GM12878 (cell line): ENCODE measurements around the gene EHD1. TPM values are rescaled to one million over a fixed set of nuclear protein-coding genes. Genes with fewer than 3 reads are reported as not detected.

Experiments used
- ATF7 ChIP-seq: fragments of 450-650 bp; IDR thresholded peaks from 2 replicates; pipeline ENCODE4 v1.6.1; 2016; ENCODE audit warnings: low read depth, mild to moderate bottlenecking
- CHD2 ChIP-seq: IDR thresholded peaks from 2 replicates; pipeline ENCODE4 v1.6.1; 2011; ENCODE audit warnings: low read depth, low read length, improper control_type of control experiment, borderline replicate concordance
- ESRRA ChIP-seq: IDR thresholded peaks from 2 replicates; pipeline ENCODE4 v1.6.1; 2012; ENCODE audit warnings: mild to moderate bottlenecking, low read length, improper control_type of control experiment
- GABPA ChIP-seq: IDR thresholded peaks from 2 replicates; pipeline ENCODE4 v1.6.1; 2014; ENCODE audit warnings: antibody characterized with exemption, low read depth, mild to moderate bottlenecking, inconsistent platforms
- KLF5 ChIP-seq: fragments of 450-650 bp; IDR thresholded peaks from 2 replicates; pipeline ENCODE4 v1.6.1; 2014; ENCODE audit warnings: mild to moderate bottlenecking; ENCODE audit not compliant: partially characterized antibody
- LARP7 ChIP-seq: fragments of 450-650 bp; IDR thresholded peaks from 2 replicates; pipeline ENCODE4 v1.6.1; 2017; ENCODE audit warnings: mild to moderate bottlenecking
- NFXL1 ChIP-seq: fragments of 450-650 bp; IDR thresholded peaks from 2 replicates; pipeline ENCODE4 v1.6.1; 2017; ENCODE audit warnings: antibody characterized with exemption, mild to moderate bottlenecking, borderline replicate concordance
- NR2C2 ChIP-seq: IDR thresholded peaks from 2 replicates; pipeline ENCODE4 v1.6.1; 2011; ENCODE audit warnings: borderline replicate concordance, low read depth; ENCODE audit not compliant: control insufficient read depth, insufficient read length
- NR2F1 ChIP-seq: fragments of 450-650 bp; conservative IDR thresholded peaks from 2 replicates; pipeline ENCODE4 v1.6.1; 2017; ENCODE audit warnings: mild to moderate bottlenecking
- NRF1 ChIP-seq: conservative IDR thresholded peaks from 2 replicates; pipeline ENCODE4 v1.6.1; 2011; ENCODE audit warnings: mild to moderate bottlenecking, low read depth, low read length, improper control_type of control experiment
- PAX8 ChIP-seq: fragments of 450-650 bp; IDR thresholded peaks from 2 replicates; pipeline ENCODE4 v1.6.1; 2017; ENCODE audit warnings: mild to moderate bottlenecking, moderate library complexity
- PML ChIP-seq: IDR thresholded peaks from 2 replicates; pipeline ENCODE4 v1.6.1; 2012; ENCODE audit warnings: low read length, inconsistent platforms
- RB1 ChIP-seq: fragments of 450-650 bp; formaldehyde crosslinking; IDR thresholded peaks from 2 replicates; pipeline ENCODE4 v1.6.1; 2017; ENCODE audit warnings: mild to moderate bottlenecking, borderline replicate concordance
- SMAD1 ChIP-seq: fragments of 450-650 bp; IDR thresholded peaks from 2 replicates; pipeline ENCODE4 v1.6.1; 2018; ENCODE audit warnings: mild to moderate bottlenecking, low read depth; ENCODE audit not compliant: partially characterized antibody
- SMARCA5 ChIP-seq: fragments of 450-650 bp; IDR thresholded peaks from 2 replicates; pipeline ENCODE4 v1.6.1; 2017; ENCODE audit warnings: mild to moderate bottlenecking
- STAT1 ChIP-seq: fragments of 450-650 bp; conservative IDR thresholded peaks from 2 replicates; pipeline ENCODE4 v1.6.1; 2014; ENCODE audit warnings: antibody characterized with exemption, mild to moderate bottlenecking
- STAT3 ChIP-seq: IDR thresholded peaks from 2 replicates; pipeline ENCODE4 v1.6.1; 2011; ENCODE audit warnings: low read depth, low read length, improper control_type of control experiment
- SUPT20H ChIP-seq: IDR thresholded peaks from 2 replicates; pipeline ENCODE4 v1.6.1; 2011; ENCODE audit warnings: low read depth, mild to moderate bottlenecking, low read length, moderate library complexity, borderline replicate concordance; ENCODE audit not compliant: control insufficient read depth
- TARDBP ChIP-seq: IDR thresholded peaks from 2 replicates; pipeline ENCODE4 v1.6.1; 2016; ENCODE audit warnings: borderline replicate concordance
- polyA plus RNA-seq, 11 experiments: library from polyadenylated mRNA; depleted of rRNA in 4 of 11; unstranded in 6 of 11; stranded (reverse) in 5 of 11; fragments of >200 nt; fragmentation: Nextera tagmentation in 4 of 11; fragmentation: Illumina TruSeq in 1 of 11; extraction: Ambion mirVana in 4 of 11; extraction: Trizol in 1 of 11; gene quantifications; 1 replicate in 1 of 11; 2 replicates in 10 of 11; pipeline versions ENCODE4 v1.2.1 to v1.2.3, GENCODE V29; 2011 to 2016; ENCODE audit warnings: inconsistent platforms in 2 of 11, missing spikeins in 2 of 11, low read depth in 1 of 11
- total RNA-seq, 4 experiments: library from RNA; depleted of rRNA in 3 of 4; stranded (reverse); fragments of >200 nt in 3 of 4; fragmentation: Illumina TruSeq in 1 of 4; extraction: Trizol in 1 of 4; gene quantifications; 2 replicates each; pipeline versions ENCODE4 v1.2.1 to v1.2.3, GENCODE V29; 2013 to 2021
- TF ChIP-seq, protein P1 (sequence below): IDR thresholded peaks from 2 replicates; pipeline ENCODE4 v1.6.1; 2011; ENCODE audit warnings: low read depth, low read length, improper control_type of control experiment, borderline replicate concordance
- TF ChIP-seq, protein P2 (sequence below): fragments of 450-650 bp; IDR thresholded peaks from 2 replicates; pipeline ENCODE4 v1.6.1; 2014; ENCODE audit warnings: mild to moderate bottlenecking
- TF ChIP-seq, protein P3 (sequence below): IDR thresholded peaks from 2 replicates; pipeline ENCODE4 v1.6.1; 2011; ENCODE audit warnings: mild to moderate bottlenecking, low read depth, low read length, moderate library complexity; ENCODE audit not compliant: insufficient replicate concordance
- TF ChIP-seq, protein P4 (sequence below): IDR thresholded peaks from 2 replicates; pipeline ENCODE4 v1.6.1; 2011; ENCODE audit warnings: borderline replicate concordance, low read depth, mild to moderate bottlenecking, moderate library complexity, low read length; ENCODE audit not compliant: insufficient read depth, poor library complexity, severe bottlenecking

Gene EHD1
- total and polyA plus RNA-seq, 10 of the 15 experiments (the other 5 are each of a cell fraction or from before 2014, with no cell fraction given): 1.0 to 165 (median 66.5) TPM

DNA sequence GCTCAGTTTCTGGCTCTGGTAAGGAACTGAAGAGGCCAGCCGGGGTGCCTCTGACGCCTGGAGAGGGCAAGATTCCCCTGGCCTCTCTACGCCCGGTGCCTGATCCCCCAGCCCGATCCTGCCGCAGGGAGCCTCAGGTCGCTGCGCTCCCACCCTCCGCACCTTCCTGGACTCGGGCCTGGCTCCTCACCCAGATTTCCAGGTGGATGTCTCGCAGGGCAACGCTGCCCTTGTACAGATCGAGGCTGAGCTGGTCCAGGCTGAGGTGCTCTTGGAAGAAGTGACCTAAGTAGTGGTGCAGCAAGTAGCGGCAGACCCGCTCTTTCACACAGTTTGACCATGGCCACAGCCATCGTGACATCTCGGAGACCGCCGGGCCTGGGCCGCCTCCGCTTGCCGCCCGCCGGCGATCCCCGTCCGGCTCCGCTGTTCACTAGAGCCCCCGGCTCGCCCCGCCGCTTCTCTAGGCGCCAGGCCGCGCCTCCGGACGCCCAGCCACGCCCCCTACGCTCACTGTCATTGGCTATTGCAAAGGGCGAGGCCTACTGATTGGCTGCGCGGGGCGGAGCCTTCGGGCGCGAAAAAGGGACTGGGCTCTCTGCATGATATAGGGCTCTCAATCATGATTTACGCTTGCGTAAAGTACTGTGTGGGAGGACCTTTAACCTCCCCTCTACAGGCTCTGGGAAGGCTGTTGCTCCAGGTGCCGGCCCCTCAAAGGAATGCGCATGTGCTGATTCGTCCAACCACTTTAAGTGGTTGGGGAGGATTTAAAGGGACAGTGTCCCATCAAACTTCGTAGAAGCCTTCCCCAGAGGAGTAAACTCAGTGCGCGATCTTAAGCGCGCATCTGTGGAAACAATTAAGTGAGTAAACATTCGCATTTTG, 38.6 kb upstream of the EHD1 start, which contains the start of gene ATG2A (continued):
- peak; percentile 97 for TF ChIP-seq LARP7
- TF ChIP-seq SMARCA5: peak; percentile 88
- no peak for TF ChIP-seq NR2C2
- TF ChIP-seq, protein P1, sequence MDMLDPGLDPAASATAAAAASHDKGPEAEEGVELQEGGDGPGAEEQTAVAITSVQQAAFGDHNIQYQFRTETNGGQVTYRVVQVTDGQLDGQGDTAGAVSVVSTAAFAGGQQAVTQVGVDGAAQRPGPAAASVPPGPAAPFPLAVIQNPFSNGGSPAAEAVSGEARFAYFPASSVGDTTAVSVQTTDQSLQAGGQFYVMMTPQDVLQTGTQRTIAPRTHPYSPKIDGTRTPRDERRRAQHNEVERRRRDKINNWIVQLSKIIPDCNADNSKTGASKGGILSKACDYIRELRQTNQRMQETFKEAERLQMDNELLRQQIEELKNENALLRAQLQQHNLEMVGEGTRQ: no peak
- no peak for TF ChIP-seq PML
- no peak for TF ChIP-seq GABPA
- TF ChIP-seq ATF7: peak; percentile 35; the same call in 1 of the 2 replicates
- TF ChIP-seq RB1: peak; percentile 52; the same call in 1 of the 2 replicates
- no peak for TF ChIP-seq ESRRA
- no peak for TF ChIP-seq KLF5
- TF ChIP-seq TARDBP: no peak
- TF ChIP-seq STAT3: no peak
- peak; percentile 55; the same call in 1 of the 2 replicates for TF ChIP-seq CHD2
- no peak for TF ChIP-seq NFXL1
- no peak for TF ChIP-seq SUPT20H
- no peak for TF ChIP-seq SMAD1
- TF ChIP-seq NR2F1: peak; percentile 96
- TF ChIP-seq, protein P2, sequence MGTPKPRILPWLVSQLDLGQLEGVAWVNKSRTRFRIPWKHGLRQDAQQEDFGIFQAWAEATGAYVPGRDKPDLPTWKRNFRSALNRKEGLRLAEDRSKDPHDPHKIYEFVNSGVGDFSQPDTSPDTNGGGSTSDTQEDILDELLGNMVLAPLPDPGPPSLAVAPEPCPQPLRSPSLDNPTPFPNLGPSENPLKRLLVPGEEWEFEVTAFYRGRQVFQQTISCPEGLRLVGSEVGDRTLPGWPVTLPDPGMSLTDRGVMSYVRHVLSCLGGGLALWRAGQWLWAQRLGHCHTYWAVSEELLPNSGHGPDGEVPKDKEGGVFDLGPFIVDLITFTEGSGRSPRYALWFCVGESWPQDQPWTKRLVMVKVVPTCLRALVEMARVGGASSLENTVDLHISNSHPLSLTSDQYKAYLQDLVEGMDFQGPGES: no peak
- no peak for TF ChIP-seq STAT1
- TF ChIP-seq, protein P3, sequence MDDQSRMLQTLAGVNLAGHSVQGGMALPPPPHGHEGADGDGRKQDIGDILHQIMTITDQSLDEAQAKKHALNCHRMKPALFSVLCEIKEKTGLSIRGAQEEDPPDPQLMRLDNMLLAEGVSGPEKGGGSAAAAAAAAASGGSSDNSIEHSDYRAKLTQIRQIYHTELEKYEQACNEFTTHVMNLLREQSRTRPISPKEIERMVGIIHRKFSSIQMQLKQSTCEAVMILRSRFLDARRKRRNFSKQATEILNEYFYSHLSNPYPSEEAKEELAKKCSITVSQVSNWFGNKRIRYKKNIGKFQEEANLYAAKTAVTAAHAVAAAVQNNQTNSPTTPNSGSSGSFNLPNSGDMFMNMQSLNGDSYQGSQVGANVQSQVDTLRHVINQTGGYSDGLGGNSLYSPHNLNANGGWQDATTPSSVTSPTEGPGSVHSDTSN: peak; percentile 41
- no peak for TF ChIP-seq PAX8
- TF ChIP-seq, protein P4, sequence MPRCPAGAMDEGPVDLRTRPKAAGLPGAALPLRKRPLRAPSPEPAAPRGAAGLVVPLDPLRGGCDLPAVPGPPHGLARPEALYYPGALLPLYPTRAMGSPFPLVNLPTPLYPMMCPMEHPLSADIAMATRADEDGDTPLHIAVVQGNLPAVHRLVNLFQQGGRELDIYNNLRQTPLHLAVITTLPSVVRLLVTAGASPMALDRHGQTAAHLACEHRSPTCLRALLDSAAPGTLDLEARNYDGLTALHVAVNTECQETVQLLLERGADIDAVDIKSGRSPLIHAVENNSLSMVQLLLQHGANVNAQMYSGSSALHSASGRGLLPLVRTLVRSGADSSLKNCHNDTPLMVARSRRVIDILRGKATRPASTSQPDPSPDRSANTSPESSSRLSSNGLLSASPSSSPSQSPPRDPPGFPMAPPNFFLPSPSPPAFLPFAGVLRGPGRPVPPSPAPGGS: no peak
- TF ChIP-seq NRF1: peak; percentile 49
